ENCODE data around the gene TACC3.

TACC3 gene

GRCh38 chr4:1765409-1766072 is 44.2 kb downstream of the TACC3 start:
- Histone ChIP-seq H3K4me1 (ENCODE audit: insufficient read depth, poor library complexity, severe bottlenecking) (peaks cover 6% of the 10 kb centered on the region), H3K36me3 (ENCODE audit: low read depth) (no peaks in the 10 kb centered on the region), H3K9me3 (ENCODE audit: severe bottlenecking) (no peaks in the 10 kb centered on the region), H3K27ac (ENCODE audit: poor library complexity, severe bottlenecking) (no peak overlapping the region), H3K27me3 (ENCODE audit: insufficient read depth, poor library complexity, severe bottlenecking) (no peaks in the 10 kb centered on the region), H3K4me3 (ENCODE audit: severe bottlenecking) (no peak overlapping the region)
- ATAC-seq (ENCODE audit: low read depth) = peak; percentile 23
- no peak for DNase-seq (ENCODE audit: low spot score)
- TF ChIP-seq CTCF (IDR thresholded peaks at IDR 0.05; ENCODE audit: poor library complexity, severe bottlenecking) = no peak

DNA sequence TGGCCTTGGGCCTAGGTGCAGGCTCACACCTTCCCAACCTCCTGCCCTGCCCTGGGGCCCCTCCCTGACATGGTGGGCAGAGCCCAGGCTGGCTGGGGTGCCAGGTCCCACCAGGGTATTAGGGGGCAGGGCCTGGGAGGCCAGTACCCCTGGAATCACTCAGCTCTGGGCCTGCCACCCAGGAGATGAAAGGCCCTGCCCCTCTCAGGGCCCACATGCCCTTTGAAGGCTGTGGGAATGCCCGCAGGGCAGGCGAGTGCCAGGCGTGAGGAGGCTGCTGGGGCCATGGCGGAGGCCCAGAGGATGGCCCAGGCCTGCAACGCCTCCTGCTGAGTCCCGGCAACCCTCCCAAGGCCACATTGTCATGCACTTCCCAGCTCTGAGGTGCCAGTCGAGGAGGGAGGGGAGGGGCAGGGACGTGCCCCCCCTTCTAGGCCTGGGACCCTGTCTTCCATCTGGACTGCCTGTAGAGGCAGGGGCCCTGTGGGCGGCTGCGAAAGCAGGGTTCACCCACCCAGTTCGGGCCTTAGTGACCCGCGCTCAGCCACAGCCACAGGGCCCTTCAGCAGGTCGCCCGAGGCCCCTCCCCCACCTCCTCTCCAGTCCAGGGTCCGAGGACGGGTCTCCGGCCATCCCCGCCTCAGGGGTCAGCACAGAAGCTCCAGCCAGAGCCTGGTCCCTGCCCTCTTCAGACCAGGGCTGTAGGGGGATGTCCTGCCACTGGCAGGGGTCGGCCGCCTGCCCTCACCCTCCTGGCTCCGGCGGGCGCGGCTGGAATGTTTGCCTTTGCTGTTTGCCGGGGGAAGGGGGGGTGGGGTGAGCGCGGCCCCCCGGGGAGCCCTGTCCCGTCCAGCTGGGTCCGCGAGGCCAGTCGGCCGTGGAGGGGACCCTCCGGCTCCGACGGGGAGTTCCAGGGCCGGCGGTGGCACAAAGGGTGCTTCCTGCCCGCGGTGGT is 45.1 kb downstream of the TACC3 start:
- DNase-seq (ENCODE audit: low spot score) = no peak
- no peak overlapping the region for H3K4me3 ChIP-seq (ENCODE audit: severe bottlenecking)
- peak; percentile 7; the same call in 2 of the 3 replicates for ATAC-seq (ENCODE audit: low read depth)

GRCh38 chr4:1767061-1767769 is 45.9 kb downstream of the TACC3 start:
- Histone ChIP-seq H3K36me3 (ENCODE audit: low read depth) (no peaks in the 10 kb centered on the region), H3K27ac (ENCODE audit: poor library complexity, severe bottlenecking) (no peak overlapping the region), H3K4me1 (ENCODE audit: insufficient read depth, poor library complexity, severe bottlenecking) (peaks cover 6% of the 10 kb centered on the region), H3K27me3 (ENCODE audit: insufficient read depth, poor library complexity, severe bottlenecking) (no peaks in the 10 kb centered on the region), H3K4me3 (ENCODE audit: severe bottlenecking) (peak overlapping the region; percentile 34), H3K9me3 (ENCODE audit: severe bottlenecking) (no peaks in the 10 kb centered on the region)
- no peak for DNase-seq (ENCODE audit: low spot score)
- no peak for ATAC-seq (ENCODE audit: low read depth)
- no peak for TF ChIP-seq CTCF (IDR thresholded peaks at IDR 0.05; ENCODE audit: poor library complexity, severe bottlenecking)

More for the DNA sequence above, 45.1 kb downstream of the TACC3 start:
- no peaks in the 10 kb centered on the region for H3K36me3 ChIP-seq (ENCODE audit: low read depth)
- no peaks in the 10 kb centered on the region for H3K9me3 ChIP-seq (ENCODE audit: severe bottlenecking)
- no peak overlapping the region for H3K27ac ChIP-seq (ENCODE audit: poor library complexity, severe bottlenecking)
- no peak for TF ChIP-seq CTCF (IDR thresholded peaks at IDR 0.05; ENCODE audit: poor library complexity, severe bottlenecking)
- peaks cover 6% of the 10 kb centered on the region for H3K4me1 ChIP-seq (ENCODE audit: insufficient read depth, poor library complexity, severe bottlenecking)
- H3K27me3 ChIP-seq (ENCODE audit: insufficient read depth, poor library complexity, severe bottlenecking) = no peaks in the 10 kb centered on the region

- Histone ChIP-seq H3K4me3 (ENCODE audit: severe bottlenecking) (peak overlapping the region; percentile 34), H3K9me3 (ENCODE audit: severe bottlenecking) (no peaks in the 10 kb centered on the region), H3K4me1 (ENCODE audit: insufficient read depth, poor library complexity, severe bottlenecking) (peaks cover 6% of the 10 kb centered on the region), H3K36me3 (ENCODE audit: low read depth) (no peaks in the 10 kb centered on the region), H3K27ac (ENCODE audit: poor library complexity, severe bottlenecking) (no peak overlapping the region), H3K27me3 (ENCODE audit: insufficient read depth, poor library complexity, severe bottlenecking) (no peaks in the 10 kb centered on the region)
- TF ChIP-seq CTCF (IDR thresholded peaks at IDR 0.05; ENCODE audit: poor library complexity, severe bottlenecking) = peak; percentile 16
- DNase-seq (ENCODE audit: low spot score) (no peak), ATAC-seq (ENCODE audit: low read depth) (no peak)
These were observed 46.5 kb downstream of the TACC3 start for GRCh38 chr4:1767770-1768366.

Measured in RWPE2 (cell line).